Measurements from ENCODE around the gene RCAN2.

- no peak for TF ChIP-seq ISL1 (CRISPR knock-in tag; IDR thresholded peaks at IDR 0.05)
- TF ChIP-seq SNAI2 (CRISPR knock-in tag; IDR thresholded peaks at IDR 0.05) = no peak
- TF ChIP-seq ZNF70 (CRISPR knock-in tag; IDR thresholded peaks at IDR 0.05) = no peak
Observed at GRCh38 chr6:46267515-46267914, 223.7 kb downstream of the RCAN2 start.

All from SK-N-SH treated with all-trans-retinoic acid at 6 μM for 48 hours (cell line).